ENCODE results near the gene RNF220. TPM values are rescaled to one million over a fixed set of nuclear protein-coding genes. Genes with fewer than 3 reads are reported as not detected.

The RNF220 gene
- total RNA-seq, 2 donors from 2014 or later, result 53.3 to 62.0 TPM

DNA sequence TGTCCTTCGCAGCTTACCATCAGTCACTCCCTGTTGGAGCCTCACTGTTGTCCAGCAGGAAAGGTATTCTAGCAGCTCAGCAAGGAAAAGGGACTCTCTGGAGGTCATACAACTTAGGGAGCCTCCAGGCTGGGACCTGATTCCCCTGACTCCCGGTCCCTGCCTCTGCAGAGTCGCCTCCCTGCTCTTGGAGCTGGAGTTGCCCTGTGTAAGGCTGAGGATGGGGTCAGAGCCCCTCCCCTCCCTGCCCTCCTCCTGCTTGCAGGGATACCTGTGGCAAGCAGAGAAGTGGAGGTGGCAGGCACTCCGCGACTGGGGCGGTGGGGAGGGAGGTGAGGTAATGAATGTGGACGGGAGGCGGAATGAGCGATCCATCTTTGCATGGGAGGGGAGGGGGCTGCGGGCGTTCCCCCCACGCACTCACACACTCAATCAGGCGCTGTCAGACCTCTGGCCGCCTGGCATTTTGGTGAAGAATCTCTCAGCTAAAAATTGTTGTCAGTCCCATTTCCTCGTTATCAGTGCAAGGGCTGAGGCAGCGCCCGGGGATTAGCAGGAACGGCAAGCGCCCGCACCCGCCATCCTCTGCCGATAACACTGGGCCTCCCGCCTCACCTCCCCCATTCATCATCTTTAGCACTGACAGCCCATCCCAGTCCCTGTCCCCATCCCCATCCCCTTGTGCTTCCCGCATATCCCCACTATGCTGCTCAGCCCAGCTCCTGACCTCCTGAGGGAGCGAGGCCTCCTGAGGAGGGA is 204.9 kb downstream of the RNF220 start:
- no peak overlapping the region for H3K27ac ChIP-seq
- TF ChIP-seq, protein P1, sequence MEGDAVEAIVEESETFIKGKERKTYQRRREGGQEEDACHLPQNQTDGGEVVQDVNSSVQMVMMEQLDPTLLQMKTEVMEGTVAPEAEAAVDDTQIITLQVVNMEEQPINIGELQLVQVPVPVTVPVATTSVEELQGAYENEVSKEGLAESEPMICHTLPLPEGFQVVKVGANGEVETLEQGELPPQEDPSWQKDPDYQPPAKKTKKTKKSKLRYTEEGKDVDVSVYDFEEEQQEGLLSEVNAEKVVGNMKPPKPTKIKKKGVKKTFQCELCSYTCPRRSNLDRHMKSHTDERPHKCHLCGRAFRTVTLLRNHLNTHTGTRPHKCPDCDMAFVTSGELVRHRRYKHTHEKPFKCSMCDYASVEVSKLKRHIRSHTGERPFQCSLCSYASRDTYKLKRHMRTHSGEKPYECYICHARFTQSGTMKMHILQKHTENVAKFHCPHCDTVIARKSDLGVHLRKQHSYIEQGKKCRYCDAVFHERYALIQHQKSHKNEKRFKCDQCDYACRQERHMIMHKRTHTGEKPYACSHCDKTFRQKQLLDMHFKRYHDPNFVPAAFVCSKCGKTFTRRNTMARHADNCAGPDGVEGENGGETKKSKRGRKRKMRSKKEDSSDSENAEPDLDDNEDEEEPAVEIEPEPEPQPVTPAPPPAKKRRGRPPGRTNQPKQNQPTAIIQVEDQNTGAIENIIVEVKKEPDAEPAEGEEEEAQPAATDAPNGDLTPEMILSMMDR (IDR thresholded peaks at IDR 0.05), result no peak
- no peaks in the 10 kb centered on the region for H3K36me3 ChIP-seq
- H3K4me3 ChIP-seq, result no peak overlapping the region
- H3K9ac ChIP-seq (ENCODE audit: low read depth in 2 of 2, low read length in 2 of 2), result no peak overlapping the region
- intact Hi-C loops (cut with DNase I), result loop anchor here (2.0 kb wide), 1 partner anchor 43 kb away; no protein-coding TSS in a partner anchor
- H3K4me1 ChIP-seq, result no peaks in the 10 kb centered on the region
- no peaks in the 10 kb centered on the region for H3K9me3 ChIP-seq
- no peak for DNase-seq
- no peaks in the 10 kb centered on the region for H3K27me3 ChIP-seq

DNA sequence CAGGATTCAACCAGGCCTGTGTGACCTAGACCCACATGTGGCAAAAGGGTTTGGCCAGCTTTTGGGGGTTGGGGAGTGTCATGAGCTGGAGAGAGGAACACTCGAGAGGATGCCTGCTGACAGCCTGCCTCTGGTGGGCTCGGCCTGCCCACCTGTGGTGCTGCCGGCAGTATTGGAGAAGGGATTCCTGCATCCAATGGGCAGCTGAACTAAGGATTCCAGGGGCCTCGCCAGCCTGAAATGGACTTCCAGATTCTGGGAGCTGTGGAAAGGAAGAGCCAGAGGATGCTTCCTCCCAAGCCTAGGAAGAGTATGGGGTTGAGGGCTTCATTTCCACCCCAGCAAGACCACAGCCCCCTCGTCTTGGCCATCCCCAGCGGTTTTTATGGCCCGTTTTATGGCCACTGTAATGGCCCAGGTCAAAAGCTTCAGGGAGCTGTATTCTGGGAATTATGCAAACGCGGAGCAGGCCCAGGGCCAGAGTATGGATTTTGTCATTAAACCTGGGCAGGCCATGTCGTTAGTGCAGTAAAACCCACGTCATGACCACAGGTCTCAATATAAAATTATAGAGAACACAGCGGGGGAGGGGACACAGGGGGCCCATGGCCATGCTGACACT is 205.6 kb downstream of the RNF220 start:
- intact Hi-C loops (cut with DNase I), result no loop called here
- Histone ChIP-seq H3K4me3 (no peak overlapping the region), H3K4me1 (no peaks in the 10 kb centered on the region), H3K27me3 (no peaks in the 10 kb centered on the region), H3K36me3 (no peaks in the 10 kb centered on the region), H3K27ac (no peak overlapping the region), H3K9me3 (no peaks in the 10 kb centered on the region), H3K9ac (ENCODE audit: low read depth in 2 of 2, low read length in 2 of 2) (no peak overlapping the region)
- no peak for DNase-seq
- TF ChIP-seq, protein P1 (IDR thresholded peaks at IDR 0.05), result no peak

DNA sequence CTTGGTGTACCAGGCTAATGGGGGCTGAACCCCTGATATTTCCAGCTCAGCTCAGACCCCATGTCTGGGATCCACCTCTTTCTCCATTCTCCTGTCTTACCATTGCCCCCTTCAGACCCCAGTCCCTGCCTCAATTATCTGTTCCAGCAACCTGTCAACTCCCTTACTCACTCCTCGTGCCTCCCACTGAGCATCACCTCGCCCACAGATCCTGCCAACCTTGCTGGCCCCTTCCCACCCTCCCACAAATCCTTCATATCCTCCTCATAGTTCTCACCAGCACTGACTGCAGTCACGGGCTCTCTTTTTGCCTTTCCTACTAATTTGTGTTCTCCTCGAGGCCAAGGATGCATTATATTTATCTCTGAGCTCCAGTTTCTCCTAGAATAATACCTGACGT is 206.4 kb downstream of the RNF220 start:
- Histone ChIP-seq H3K27me3 (no peaks in the 10 kb centered on the region), H3K4me1 (no peaks in the 10 kb centered on the region), H3K9ac (ENCODE audit: low read depth in 2 of 2, low read length in 2 of 2) (no peak overlapping the region), H3K36me3 (no peaks in the 10 kb centered on the region), H3K27ac (no peak overlapping the region), H3K4me3 (no peak overlapping the region), H3K9me3 (no peaks in the 10 kb centered on the region)
- intact Hi-C loops (cut with DNase I), result no loop called here
- TF ChIP-seq, protein P1 (IDR thresholded peaks at IDR 0.05), result no peak
- no peak for DNase-seq

DNA sequence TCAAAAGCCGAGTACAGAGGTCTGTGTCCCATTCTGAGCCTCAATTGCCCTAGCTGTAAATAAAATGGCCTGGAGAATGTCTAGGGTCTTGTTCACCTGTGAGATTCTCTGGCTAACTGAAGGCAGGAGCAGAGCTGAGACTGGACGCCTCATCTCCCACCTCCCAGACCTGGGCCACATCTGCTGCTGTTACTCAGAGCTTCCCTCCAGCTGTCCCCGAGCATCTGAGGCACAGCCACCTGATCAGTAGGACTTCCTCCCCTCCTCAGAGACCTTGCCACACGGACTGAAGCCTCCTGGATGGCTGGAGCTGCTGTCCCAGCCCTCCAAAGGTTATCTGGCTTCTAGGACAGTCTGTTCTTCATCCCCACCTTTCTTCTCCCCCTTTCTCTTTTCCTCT is 206.8 kb downstream of the RNF220 start:
- intact Hi-C loops (cut with DNase I), result no loop called here
- TF ChIP-seq, protein P1 (IDR thresholded peaks at IDR 0.05), result no peak

DNA sequence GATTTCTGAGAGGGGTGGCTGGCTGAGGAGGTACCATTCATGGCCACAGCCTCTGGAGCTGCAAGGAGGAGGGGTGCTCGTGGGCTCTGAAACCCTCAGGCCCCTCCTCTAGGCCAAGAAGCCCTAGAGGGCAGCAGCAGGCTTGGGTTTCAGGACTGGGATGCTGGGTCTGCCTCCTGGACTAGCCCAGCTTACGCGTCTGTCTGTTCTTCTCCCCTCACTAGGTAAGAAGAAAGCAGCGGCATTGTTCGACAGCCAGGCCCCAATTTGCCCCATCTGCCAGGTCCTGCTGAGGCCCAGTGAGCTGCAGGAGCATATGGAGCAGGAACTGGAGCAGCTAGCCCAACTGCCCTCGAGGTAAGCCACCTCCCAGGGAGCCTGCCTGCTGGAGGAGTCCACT is 208.9 kb downstream of the RNF220 start:
- Histone ChIP-seq H3K27me3 (peaks cover 10% of the 10 kb centered on the region), H3K27ac (no peak overlapping the region), H3K36me3 (no peaks in the 10 kb centered on the region), H3K4me1 (no peaks in the 10 kb centered on the region), H3K9ac (ENCODE audit: low read depth in 2 of 2, low read length in 2 of 2) (no peak overlapping the region), H3K4me3 (no peak overlapping the region), H3K9me3 (no peaks in the 10 kb centered on the region)
- intact Hi-C loops (cut with DNase I), result no loop called here
- no peak for DNase-seq
- TF ChIP-seq, protein P1 (IDR thresholded peaks at IDR 0.05), result no peak

More for the DNA sequence above, 206.8 kb downstream of the RNF220 start:
- Histone ChIP-seq H3K36me3 (no peaks in the 10 kb centered on the region), H3K4me1 (no peaks in the 10 kb centered on the region), H3K27me3 (peaks cover 3% of the 10 kb centered on the region), H3K27ac (no peak overlapping the region), H3K4me3 (no peak overlapping the region), H3K9ac (ENCODE audit: low read depth in 2 of 2, low read length in 2 of 2) (no peak overlapping the region), H3K9me3 (no peaks in the 10 kb centered on the region)
- no peak for DNase-seq

Measured in colonic mucosa (tissue), 4 donors.